HUES6 (cell line): ENCODE results near the gene ANGPTL8.

Source experiments
- H3K27ac ChIP-seq: 2 replicates; pipeline ENCODE4 v1.7.0; 2013; ENCODE audit warnings: low read depth, mild to moderate bottlenecking, low read length, inconsistent platforms
- H3K27me3 ChIP-seq: 2 replicates; pipeline ENCODE4 v1.6.1; 2013; ENCODE audit warnings: low read length; ENCODE audit not compliant: control insufficient read depth, insufficient read depth
- H3K36me3 ChIP-seq: 2 replicates; pipeline ENCODE4 v1.6.1; 2013; ENCODE audit warnings: low read length; ENCODE audit not compliant: control insufficient read depth, insufficient read depth
- H3K4me1 ChIP-seq: 2 replicates; pipeline ENCODE4 v1.6.1; 2013; ENCODE audit warnings: low read length; ENCODE audit not compliant: control insufficient read depth, insufficient read depth
- H3K4me3 ChIP-seq: 2 replicates; pipeline ENCODE4 v1.5.1; 2013; ENCODE audit warnings: low read depth, low read length
- H3K9ac ChIP-seq: one replicate; pipeline ENCODE4 v1.6.1; 2013; ENCODE audit warnings: mild to moderate bottlenecking, low read length
- H3K9me3 ChIP-seq: 2 replicates; pipeline ENCODE4 v1.6.1; 2013; ENCODE audit warnings: low read depth, low read length; ENCODE audit not compliant: control insufficient read depth, insufficient read depth

Gene ANGPTL8

GRCh38 chr19:11238041-11238440 lies 1.4 kb upstream of the ANGPTL8 start:
- Histone ChIP-seq H3K27ac (no peak overlapping the region), H3K9ac (no peak overlapping the region), H3K4me3 (no peak overlapping the region), H3K9me3 (no peaks in the 10 kb centered on the region), H3K36me3 (peaks cover 72% of the 10 kb centered on the region), H3K4me1 (peaks cover 8% of the 10 kb centered on the region; the same call in 1 of the 2 replicates), H3K27me3 (no peaks in the 10 kb centered on the region)

GRCh38 chr19:11238781-11239376 lies 540 bp upstream of the ANGPTL8 start:
- Histone ChIP-seq H3K9ac (no peak overlapping the region), H3K27me3 (no peaks in the 10 kb centered on the region), H3K9me3 (no peaks in the 10 kb centered on the region), H3K27ac (no peak overlapping the region), H3K36me3 (peaks cover 67% of the 10 kb centered on the region), H3K4me1 (peaks cover 9% of the 10 kb centered on the region; the same call in 1 of the 2 replicates), H3K4me3 (no peak overlapping the region)

- Histone ChIP-seq H3K4me3 (no peak overlapping the region), H3K36me3 (peaks cover 63% of the 10 kb centered on the region), H3K4me1 (peaks cover 9% of the 10 kb centered on the region; the same call in 1 of the 2 replicates), H3K9me3 (no peaks in the 10 kb centered on the region), H3K27ac (no peak overlapping the region), H3K9ac (no peak overlapping the region), H3K27me3 (no peaks in the 10 kb centered on the region)
Measured at GRCh38 chr19:11240008-11240444, 607 bp downstream of the ANGPTL8 start.

- H3K27ac ChIP-seq = no peak overlapping the region
- H3K36me3 ChIP-seq = peaks cover 54% of the 10 kb centered on the region
- H3K27me3 ChIP-seq = no peaks in the 10 kb centered on the region
- H3K4me1 ChIP-seq = peaks cover 5% of the 10 kb centered on the region; the same call in 1 of the 2 replicates
- H3K9me3 ChIP-seq = no peaks in the 10 kb centered on the region
- H3K9ac ChIP-seq = no peak overlapping the region
- H3K4me3 ChIP-seq = no peak overlapping the region
Measured at GRCh38 chr19:11242025-11242424, 2.6 kb downstream of the ANGPTL8 start.

- no peak overlapping the region for H3K27ac ChIP-seq
- peaks cover 56% of the 10 kb centered on the region for H3K36me3 ChIP-seq
- no peaks in the 10 kb centered on the region for H3K27me3 ChIP-seq
- H3K4me3 ChIP-seq = peak overlapping the region; percentile 39
- no peak overlapping the region for H3K9ac ChIP-seq
- no peaks in the 10 kb centered on the region for H3K9me3 ChIP-seq
- peaks cover 3% of the 10 kb centered on the region; the same call in 1 of the 2 replicates for H3K4me1 ChIP-seq
Measured at GRCh38 chr19:11242864-11243797, 3.7 kb downstream of the ANGPTL8 start.

- H3K27ac ChIP-seq = no peak overlapping the region
- no peaks in the 10 kb centered on the region for H3K9me3 ChIP-seq
- no peaks in the 10 kb centered on the region for H3K27me3 ChIP-seq
- H3K4me1 ChIP-seq = peaks cover 3% of the 10 kb centered on the region; the same call in 1 of the 2 replicates
- peak overlapping the region; percentile 39 for H3K4me3 ChIP-seq
- H3K36me3 ChIP-seq = peaks cover 58% of the 10 kb centered on the region
- H3K9ac ChIP-seq = no peak overlapping the region
Measured at GRCh38 chr19:11243798-11244169, 4.4 kb downstream of the ANGPTL8 start.

- Histone ChIP-seq H3K27me3 (no peaks in the 10 kb centered on the region), H3K9ac (no peak overlapping the region), H3K36me3 (peaks cover 48% of the 10 kb centered on the region), H3K27ac (no peak overlapping the region), H3K9me3 (no peaks in the 10 kb centered on the region), H3K4me3 (no peak overlapping the region), H3K4me1 (peaks cover 3% of the 10 kb centered on the region; the same call in 1 of the 2 replicates)
Measured at GRCh38 chr19:11244846-11245589, 5.6 kb downstream of the ANGPTL8 start.

- Histone ChIP-seq H3K27me3 (no peaks in the 10 kb centered on the region), H3K36me3 (peaks cover 48% of the 10 kb centered on the region), H3K27ac (no peak overlapping the region), H3K4me1 (peaks cover 3% of the 10 kb centered on the region; the same call in 1 of the 2 replicates), H3K4me3 (no peak overlapping the region), H3K9ac (no peak overlapping the region), H3K9me3 (no peaks in the 10 kb centered on the region)
Measured at GRCh38 chr19:11246941-11247340, 7.5 kb downstream of the ANGPTL8 start.

- H3K27me3 ChIP-seq = no peaks in the 10 kb centered on the region
- H3K9me3 ChIP-seq = no peaks in the 10 kb centered on the region
Measured at GRCh38 chr19:11247391-11247790, 8.0 kb downstream of the ANGPTL8 start.

GRCh38 chr19:11247934-11248333 lies 8.5 kb downstream of the ANGPTL8 start:
- Histone ChIP-seq H3K4me1 (peaks cover 2% of the 10 kb centered on the region; the same call in 1 of the 2 replicates), H3K9me3 (no peaks in the 10 kb centered on the region), H3K27ac (no peak overlapping the region), H3K36me3 (peaks cover 48% of the 10 kb centered on the region), H3K4me3 (no peak overlapping the region), H3K27me3 (no peaks in the 10 kb centered on the region), H3K9ac (no peak overlapping the region)

More at GRCh38 chr19:11247391-11247790, 8.0 kb downstream of the ANGPTL8 start:
- Histone ChIP-seq H3K9ac (no peak overlapping the region), H3K4me3 (no peak overlapping the region), H3K36me3 (peaks cover 50% of the 10 kb centered on the region), H3K4me1 (peaks cover 3% of the 10 kb centered on the region; the same call in 1 of the 2 replicates), H3K27ac (no peak overlapping the region)
